ENCODE measurements around the gene RITA1. TPM values are rescaled to one million over a fixed set of nuclear protein-coding genes. Genes with fewer than 3 reads are reported as not detected.

Gene RITA1
- total and polyA plus RNA-seq, 10 of the 15 experiments (the other 5 are each of a cell fraction or from before 2014, with no cell fraction given), result 2.3 to 39.9 (median 24.8) TPM

GRCh38 chr12:113232840-113233585 lies 47.5 kb downstream of the RITA1 start (continued):
- TF ChIP-seq CEBPB (IDR thresholded peaks at IDR 0.05; ENCODE audit: borderline replicate concordance in 1 of 2, low read depth in 2 of 2, low read length in 2 of 2), result no peak
- no peak; the same call in 1 of the 2 replicates for TF ChIP-seq GATAD2B (conservative IDR thresholded peaks at IDR 0.05; ENCODE audit: low read depth)
- TF ChIP-seq BCLAF1 (IDR thresholded peaks at IDR 0.05), result no peak
- TF ChIP-seq MEF2B (IDR thresholded peaks at IDR 0.05; ENCODE audit: partially characterized antibody, poor library complexity, severe bottlenecking), result no peak
- TF ChIP-seq POU2F2 (IDR thresholded peaks at IDR 0.05; ENCODE audit: borderline replicate concordance, low read depth, low read length), result no peak
- no peak for TF ChIP-seq SMAD5 (IDR thresholded peaks at IDR 0.05; ENCODE audit: low read depth)
- no peak for TF ChIP-seq TCF3 (IDR thresholded peaks at IDR 0.05; ENCODE audit: borderline replicate concordance, insufficient read depth, low read depth, low read length)
- TF ChIP-seq EED (IDR thresholded peaks at IDR 0.05; ENCODE audit: low read depth), result peak; percentile 67
- TF ChIP-seq ZNF274 (IDR thresholded peaks at IDR 0.05; ENCODE audit: insufficient read depth, insufficient read length), result no peak
- no peak for TF ChIP-seq ZSCAN29 (IDR thresholded peaks at IDR 0.05)
- TF ChIP-seq NR2F1 (conservative IDR thresholded peaks at IDR 0.05), result no peak
- TF ChIP-seq, protein P1, sequence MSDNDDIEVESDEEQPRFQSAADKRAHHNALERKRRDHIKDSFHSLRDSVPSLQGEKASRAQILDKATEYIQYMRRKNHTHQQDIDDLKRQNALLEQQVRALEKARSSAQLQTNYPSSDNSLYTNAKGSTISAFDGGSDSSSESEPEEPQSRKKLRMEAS (IDR thresholded peaks at IDR 0.05; ENCODE audit: low read depth, low read length), result peak; percentile 39; the same call in 1 of the 2 replicates
- TF ChIP-seq EP300 (IDR thresholded peaks at IDR 0.05; ENCODE audit: borderline replicate concordance in 1 of 2, control insufficient read depth in 1 of 2, low read depth in 2 of 2, low read length in 2 of 2), result no peak
- peak; percentile 70 for TF ChIP-seq ATF7 (IDR thresholded peaks at IDR 0.05; ENCODE audit: low read depth)
- TF ChIP-seq BMI1 (IDR thresholded peaks at IDR 0.05; ENCODE audit: borderline replicate concordance), result no peak
- no peak for TF ChIP-seq KAT2A (conservative IDR thresholded peaks at IDR 0.05; ENCODE audit: control insufficient read depth, low read depth, low read length)
- no peak for TF ChIP-seq ZNF24 (IDR thresholded peaks at IDR 0.05)
- no peak for TF ChIP-seq HDAC6 (IDR thresholded peaks at IDR 0.05; ENCODE audit: unreplicated experiment)
- no peak for TF ChIP-seq STAT3 (IDR thresholded peaks at IDR 0.05; ENCODE audit: low read depth, low read length)
- peak; percentile 89 for TF ChIP-seq NBN (IDR thresholded peaks at IDR 0.05)
- TF ChIP-seq ATF3 (IDR thresholded peaks at IDR 0.05; ENCODE audit: borderline replicate concordance, extremely low read depth, low read depth, low read length), result no peak
- peak; percentile 63 for TF ChIP-seq KLF5 (IDR thresholded peaks at IDR 0.05; ENCODE audit: partially characterized antibody)
- peak; percentile 79 to 88; a peak in 3 of 4 replicates for TF ChIP-seq BHLHE40 (IDR thresholded peaks at IDR 0.05; ENCODE audit: borderline replicate concordance in 1 of 2, low read depth in 2 of 2, low read length in 1 of 2)
- TF ChIP-seq EGR1 (IDR thresholded peaks at IDR 0.05; ENCODE audit: borderline replicate concordance in 1 of 2, low read depth in 2 of 2, low read length in 2 of 2), result no peak
